HG02623 (cell line): ENCODE results near the gene MMP24.
"Not testable (repeated sequence)": the region's sequence is repeated elsewhere in the genome, so short reads cannot be mapped to it uniquely, and the experiment has no call there.

Experiments
- ATAC-seq: cut with Tn5 transposase; IDR thresholded peaks from one replicate; pipeline ENCODE4 v1.9.1; 2021; ENCODE audit warnings: moderate library complexity; ENCODE audit not compliant: unreplicated experiment

The MMP24 gene

DNA sequence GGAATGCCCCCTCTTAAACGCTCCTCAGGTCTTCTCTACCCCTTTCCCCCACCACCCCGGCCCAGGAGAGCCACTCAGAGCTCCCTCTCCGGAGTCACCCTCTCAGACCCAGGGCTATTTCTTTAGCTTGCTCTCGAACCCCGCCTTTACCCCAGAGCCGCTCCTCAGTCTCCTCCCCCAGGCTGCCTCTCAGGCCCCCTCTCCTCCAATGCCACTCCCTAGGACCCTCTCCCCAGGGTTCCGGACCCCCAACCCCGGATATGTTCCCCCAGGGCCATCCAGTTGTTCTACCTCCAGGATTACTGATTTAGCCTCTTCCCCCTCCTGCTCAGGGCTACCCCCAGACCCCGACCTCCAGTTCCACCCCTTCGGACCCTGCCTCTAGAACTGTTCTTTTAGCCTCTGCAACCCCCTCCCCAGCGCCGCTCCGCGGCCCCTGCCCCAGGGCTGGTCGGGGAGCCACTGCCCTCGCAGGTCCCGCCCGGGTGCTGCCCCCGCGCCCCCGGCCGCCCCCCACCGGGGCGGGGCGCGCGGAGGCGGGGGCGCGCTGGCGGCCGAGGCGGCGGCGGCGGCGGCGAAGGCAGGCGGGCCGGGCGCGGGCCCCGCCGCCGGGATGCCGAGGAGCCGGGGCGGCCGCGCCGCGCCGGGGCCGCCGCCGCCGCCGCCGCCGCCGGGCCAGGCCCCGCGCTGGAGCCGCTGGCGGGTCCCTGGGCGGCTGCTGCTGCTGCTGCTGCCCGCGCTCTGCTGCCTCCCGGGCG is at the start of gene MMP24:
MMP24 (plus strand) TSS at position 565 of the 758 bp plus-strand sequence; CDS start at position 614, 49 bp downstream.
- ATAC-seq: no peak

DNA sequence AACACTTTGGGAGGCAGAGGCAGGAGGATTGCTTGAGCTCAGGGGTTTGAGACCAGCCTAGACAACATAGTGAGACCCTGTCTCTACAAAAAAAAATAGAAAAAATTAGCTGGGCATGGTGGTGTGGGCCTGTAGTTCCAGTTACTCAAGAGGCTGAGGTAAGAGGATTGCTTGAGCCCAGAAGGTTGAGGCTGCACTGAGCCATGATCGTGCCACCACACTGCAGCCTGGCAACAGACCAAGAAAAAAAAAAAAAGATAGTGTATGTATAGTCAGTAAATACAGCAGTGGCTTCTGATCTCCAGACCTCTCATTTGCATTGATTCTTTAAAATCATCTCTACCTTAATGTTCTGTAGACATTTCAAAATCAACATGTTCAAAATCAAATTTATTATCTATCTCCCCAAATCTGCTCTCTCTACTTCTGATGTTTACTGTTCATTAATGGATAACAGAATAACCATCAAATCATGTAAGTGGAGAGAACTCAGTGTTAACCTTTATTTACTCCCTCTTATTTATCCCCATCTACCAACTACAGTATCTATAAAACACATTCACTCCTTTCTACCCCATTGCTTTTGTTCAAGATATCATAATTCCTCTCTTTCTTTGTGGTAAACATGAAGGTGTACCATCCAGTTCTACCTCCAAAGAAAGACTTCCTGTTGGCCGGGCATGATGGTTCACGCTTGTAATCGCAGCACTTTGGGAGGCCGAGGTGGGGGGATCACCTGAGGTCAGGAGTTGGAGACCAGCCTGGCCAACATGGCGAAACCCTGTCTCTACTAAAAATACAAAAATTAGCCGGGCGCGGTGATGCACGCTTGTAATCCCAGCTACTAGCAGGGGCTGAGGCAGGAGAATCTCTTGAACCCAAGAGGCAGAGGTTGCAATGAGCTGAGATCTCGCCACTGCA is 46.9 kb upstream of the MMP24 start:
- ATAC-seq: no peak

DNA sequence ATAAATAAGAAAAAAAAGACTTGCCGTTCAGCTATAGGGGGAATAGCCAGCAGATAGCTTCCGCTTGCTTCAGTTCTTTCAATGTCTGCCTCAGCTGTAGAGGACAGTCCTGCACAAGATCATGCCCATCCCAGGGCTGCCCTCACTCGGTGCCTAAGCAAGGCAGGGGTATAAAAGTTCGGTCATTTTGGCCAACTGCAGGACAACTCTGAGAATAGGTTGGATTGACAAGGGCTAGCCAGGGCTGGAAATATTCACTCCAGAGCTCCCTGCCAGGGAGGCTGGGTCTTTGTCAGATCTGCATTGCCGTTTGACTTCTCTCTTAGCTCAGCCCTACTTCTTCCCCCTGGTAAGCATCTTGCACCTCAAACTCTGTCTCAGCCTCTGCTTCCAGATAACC is 46.2 kb upstream of the MMP24 start:
- no peak for ATAC-seq

GRCh38 chr20:35181731-35182130 is 44.8 kb upstream of the MMP24 start:
- no peak for ATAC-seq

DNA sequence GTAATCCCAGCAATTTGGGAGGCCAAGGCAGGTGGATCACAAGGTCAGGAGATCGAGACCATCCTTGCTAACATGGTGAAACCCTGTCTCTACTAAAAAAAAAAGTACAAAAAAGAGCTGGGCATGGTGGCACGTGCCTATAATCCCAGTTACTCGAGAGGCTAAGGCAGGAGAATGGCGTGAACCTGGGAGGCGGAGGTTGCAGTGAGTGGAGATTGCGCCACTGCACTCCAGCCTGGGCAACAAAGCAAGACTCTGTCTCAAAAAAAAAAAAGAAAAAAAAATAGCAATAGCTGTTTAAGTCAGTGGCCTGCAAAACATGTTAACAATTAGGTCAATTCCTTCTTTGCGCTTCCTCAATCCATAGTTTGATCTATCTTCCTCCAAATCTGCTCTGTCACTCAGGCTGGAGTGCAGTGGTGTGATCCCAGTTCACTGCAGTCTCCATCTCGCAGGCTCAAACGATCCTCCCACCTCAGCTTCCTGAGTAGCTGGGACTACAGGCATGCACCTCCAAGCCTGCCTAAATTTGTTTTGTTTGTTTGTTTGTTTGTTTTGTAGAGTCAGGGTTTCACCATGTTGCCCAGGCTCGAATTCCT is 39.7 kb upstream of the MMP24 start:
- ATAC-seq: not testable (repeated sequence)

- ATAC-seq: no peak
These were observed 38.8 kb upstream of the MMP24 start for GRCh38 chr20:35187584-35188190.

DNA sequence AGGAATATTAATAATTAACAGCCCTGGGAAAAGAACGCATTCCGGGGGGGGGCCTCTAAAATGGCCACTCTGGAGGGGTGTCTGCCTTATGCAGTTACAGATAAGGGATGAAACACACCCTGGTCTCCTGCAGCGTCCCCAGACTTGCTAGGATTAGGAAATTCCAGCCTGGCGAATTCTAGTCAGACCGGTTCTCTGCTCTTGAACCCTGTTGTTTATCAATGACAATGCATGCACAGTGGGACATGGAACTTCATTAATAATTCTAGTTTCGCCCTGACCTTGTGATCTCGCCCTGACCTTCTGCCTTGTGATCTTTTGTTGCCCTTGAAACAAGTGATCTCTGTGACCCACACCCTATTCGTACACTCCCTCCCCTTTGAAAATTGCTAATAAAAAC is 37.3 kb upstream of the MMP24 start:
- not testable (repeated sequence) for ATAC-seq

DNA sequence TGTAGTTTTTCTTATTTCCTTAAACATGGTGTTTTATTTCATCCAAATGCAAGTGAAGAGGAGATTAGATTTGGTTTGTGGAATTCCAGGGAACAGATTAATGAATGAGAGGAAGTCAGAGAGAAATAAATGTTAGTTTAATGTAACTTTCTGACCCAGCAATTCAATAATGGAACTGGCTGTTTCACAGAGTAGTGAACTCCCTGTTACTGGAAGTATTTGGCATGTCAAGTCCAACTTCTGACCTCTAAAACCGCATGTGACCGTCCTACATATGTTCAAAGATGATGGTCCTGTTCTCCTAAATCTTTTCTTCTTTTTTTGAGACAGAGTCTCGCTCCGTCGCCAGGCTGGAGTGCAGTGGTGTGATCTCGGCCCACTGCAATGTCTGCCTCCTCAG is 35.9 kb upstream of the MMP24 start:
- ATAC-seq: no peak

DNA sequence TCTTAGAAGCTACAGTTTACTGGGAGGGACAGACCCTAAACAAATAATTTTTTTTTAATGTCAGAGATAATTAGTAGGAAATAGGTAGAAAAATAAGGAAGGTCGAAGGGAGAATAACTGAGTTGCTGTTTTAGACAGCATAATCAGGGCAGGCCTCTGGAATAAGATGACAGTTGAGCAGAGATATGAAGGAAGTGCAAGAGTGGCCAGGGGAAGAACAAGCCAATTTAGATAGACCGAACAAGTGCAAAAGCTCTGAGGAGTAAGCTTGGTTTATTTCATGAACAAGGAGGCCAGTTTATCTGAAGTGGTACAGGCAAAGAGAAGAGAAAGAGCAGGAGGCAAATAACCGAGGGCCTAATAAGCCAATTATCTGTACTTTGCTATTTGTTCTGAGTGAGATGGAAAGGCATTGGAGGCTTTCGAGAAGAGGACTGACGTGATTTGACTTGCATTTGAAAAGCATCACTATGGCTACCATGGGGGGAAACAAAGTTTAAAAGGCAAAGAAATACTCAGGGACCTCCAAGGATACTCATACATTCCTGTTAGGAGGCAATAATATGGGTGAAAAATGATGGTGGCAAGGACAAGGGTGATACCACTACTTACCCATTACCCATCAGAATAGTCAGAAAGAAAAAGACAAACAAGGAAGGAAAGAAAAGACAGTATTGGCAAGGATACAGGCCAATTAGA is 34.9 kb upstream of the MMP24 start:
- no peak for ATAC-seq

GRCh38 chr20:35192118-35192872 is 34.2 kb upstream of the MMP24 start:
- ATAC-seq: no peak

DNA sequence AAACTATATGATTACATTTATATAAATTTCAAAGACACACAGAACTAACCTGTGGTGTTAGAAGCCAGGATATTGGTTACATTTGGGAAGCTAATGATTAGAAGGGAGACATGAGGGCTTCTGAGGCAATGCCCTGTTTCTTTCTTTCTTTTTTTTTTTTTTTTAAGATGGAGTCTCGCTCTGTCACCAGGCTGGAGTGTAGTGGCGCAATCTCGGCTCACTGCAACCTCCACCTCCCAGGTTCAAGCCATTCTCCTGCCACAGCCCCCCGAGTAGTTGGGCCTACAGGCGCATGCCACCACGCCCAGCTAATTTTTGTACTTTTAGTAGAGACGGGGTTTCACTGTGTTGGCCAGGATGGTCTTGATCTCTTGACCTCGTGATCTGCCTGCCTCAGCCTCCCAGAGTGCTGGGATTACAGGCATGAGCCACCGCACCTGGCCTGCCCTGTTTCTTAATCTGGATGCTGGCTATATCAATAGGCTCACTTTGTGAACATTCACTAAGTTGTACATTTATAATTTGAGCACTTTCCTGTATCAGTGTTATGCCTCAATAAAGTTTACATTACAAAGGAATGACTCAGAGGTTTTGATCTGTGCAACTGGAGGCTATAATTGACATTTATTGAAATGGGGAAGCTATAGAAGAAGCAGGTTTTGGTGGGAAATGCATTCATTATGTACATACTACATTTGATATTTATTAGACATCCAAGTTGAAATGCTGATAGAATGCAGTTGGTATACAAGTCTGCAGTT is 33.3 kb upstream of the MMP24 start:
- ATAC-seq: not testable (repeated sequence)

DNA sequence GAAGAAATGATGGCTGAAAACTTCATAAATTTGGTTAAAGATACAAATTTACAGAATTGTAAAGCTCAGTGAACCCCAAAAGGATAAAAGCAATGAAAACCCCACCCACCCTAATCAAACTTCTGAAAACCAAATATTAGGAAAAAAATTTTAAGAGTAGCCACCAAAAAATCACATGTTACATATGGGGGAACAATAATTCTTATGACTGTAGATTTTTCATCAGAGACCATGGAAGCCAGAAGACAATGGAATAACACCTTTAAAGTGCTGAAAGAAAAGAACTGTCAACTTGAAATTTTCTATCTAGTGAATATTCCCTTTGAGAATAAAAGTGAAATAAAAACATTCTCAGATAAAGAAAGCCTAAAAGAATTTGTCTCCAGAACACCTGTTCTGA is 30.2 kb upstream of the MMP24 start:
- ATAC-seq: no peak

GRCh38 chr20:35199740-35200139 is 26.8 kb upstream of the MMP24 start:
- ATAC-seq: no peak

GRCh38 chr20:35200267-35200666 is 26.2 kb upstream of the MMP24 start:
- no peak for ATAC-seq

GRCh38 chr20:35201467-35201866 is 25.0 kb upstream of the MMP24 start:
- not testable (repeated sequence) for ATAC-seq

GRCh38 chr20:35206802-35207201 is 19.7 kb upstream of the MMP24 start:
- no peak for ATAC-seq

DNA sequence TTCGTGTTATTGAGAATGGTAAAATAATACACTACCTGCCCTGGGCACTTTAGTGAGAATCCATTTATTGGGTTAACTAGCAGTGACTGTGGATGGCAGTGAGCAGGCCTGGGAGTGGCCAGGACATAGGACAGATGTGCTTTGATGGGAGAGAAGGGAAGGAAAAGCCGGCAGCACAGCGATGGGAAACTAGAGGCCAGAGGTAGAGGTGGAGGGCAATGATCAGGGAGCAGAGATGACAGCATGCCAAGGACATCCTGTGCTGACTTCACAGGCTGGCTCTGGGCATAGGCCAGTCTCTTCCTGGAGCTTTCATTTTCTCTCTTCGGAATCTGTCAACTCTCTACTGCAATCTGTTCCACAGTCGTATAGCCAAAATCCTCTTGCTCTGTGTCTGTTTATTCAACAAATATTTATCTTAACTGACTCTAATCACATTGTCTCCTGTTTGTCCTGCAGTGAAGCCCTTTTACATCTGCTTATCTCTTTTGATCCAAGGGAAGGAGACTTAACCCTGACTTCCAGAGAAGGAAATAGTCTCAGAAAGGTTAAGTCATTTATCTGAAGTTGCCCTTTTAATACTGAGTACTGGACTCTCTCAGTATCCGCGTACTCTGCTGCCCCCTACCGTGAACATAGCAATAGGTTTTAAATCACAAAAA is 18.4 kb upstream of the MMP24 start:
- no peak for ATAC-seq

DNA sequence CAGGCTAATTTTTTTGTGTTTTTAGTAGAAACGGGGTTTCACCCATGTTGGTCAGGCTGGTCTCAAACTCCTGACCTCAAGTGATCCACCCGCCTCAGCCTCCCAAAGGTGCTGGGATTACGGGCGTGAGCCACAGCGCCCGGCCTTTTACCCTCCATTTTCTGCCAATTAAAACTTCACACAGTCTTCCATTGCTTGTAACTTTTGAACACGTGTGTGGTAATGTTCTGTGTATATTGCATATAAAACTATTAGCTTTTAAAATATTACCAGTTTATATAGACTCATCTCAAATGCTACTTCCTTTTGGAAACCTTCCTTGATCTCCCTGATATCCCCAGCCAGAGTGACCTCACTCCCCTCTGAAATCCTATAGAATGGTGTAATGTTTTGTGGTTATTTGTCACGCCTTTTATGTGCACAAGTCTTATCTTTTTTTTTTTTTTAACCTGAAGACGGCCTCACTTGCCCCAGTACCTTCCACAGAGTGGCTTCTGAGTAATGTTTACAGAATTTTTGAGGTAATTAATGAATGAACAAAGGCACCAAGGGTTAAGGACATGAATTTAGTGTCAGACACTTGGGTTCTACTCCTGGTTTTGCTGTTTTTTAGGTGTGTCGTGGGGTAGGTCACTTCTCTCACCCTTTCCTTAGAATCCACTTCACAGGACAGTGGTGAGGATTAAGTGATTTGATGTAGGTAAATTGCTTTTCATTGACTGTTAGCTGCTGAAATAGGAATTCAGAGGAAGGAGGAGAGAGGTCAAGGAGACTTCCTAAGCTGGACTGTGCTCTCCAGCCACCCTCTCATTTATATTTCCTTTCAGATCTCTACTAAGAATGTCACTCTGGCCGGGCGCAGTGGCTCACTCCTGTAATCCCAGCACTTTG is 11.2 kb upstream of the MMP24 start:
- ATAC-seq: no peak
